Loucy (cell line): ENCODE results near the gene ADD1.

Experiments
- EZH2phosphoT487 ChIP-seq: fragments of 200-600 bp; IDR thresholded peaks from 2 replicates; pipeline ENCODE4 v1.6.1; 2018; ENCODE audit warnings: antibody characterized with exemption, mild to moderate bottlenecking, moderate library complexity, borderline replicate concordance
- TF ChIP-seq, protein P1 (sequence below): fragments of 200-600 bp; sonication (generic); conservative IDR thresholded peaks from 2 replicates; pipeline ENCODE4 v1.5.1; 2014; ENCODE audit warnings: mild to moderate bottlenecking, antibody characterized with exemption, low read length

- TF ChIP-seq, protein P1, sequence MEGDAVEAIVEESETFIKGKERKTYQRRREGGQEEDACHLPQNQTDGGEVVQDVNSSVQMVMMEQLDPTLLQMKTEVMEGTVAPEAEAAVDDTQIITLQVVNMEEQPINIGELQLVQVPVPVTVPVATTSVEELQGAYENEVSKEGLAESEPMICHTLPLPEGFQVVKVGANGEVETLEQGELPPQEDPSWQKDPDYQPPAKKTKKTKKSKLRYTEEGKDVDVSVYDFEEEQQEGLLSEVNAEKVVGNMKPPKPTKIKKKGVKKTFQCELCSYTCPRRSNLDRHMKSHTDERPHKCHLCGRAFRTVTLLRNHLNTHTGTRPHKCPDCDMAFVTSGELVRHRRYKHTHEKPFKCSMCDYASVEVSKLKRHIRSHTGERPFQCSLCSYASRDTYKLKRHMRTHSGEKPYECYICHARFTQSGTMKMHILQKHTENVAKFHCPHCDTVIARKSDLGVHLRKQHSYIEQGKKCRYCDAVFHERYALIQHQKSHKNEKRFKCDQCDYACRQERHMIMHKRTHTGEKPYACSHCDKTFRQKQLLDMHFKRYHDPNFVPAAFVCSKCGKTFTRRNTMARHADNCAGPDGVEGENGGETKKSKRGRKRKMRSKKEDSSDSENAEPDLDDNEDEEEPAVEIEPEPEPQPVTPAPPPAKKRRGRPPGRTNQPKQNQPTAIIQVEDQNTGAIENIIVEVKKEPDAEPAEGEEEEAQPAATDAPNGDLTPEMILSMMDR, result no peak
- TF ChIP-seq EZH2phosphoT487, result no peak
Measured at GRCh38 chr4:2843941-2844584, 419 bp downstream of the ADD1 start.
